MM.1S (cell line): ENCODE results near the gene GOLPH3.

Experiments
- EZH2 ChIP-seq: fragments of 300-600 bp; sonication (generic); optimal IDR thresholded peaks from 2 replicates; pipeline ENCODE3; 2017; ENCODE audit warnings: low read depth, mild to moderate bottlenecking, antibody characterized with exemption, low read length, mixed read lengths
- EZH2phosphoT487 ChIP-seq: fragments of 300-600 bp; sonication (generic); IDR thresholded peaks from 2 replicates; pipeline ENCODE4 v1.6.1; 2018; ENCODE audit warnings: antibody characterized with exemption, low read length
- TF ChIP-seq, protein P1 (sequence below): fragments of 300-600 bp; sonication (generic); IDR thresholded peaks from 2 replicates; pipeline ENCODE4 v1.5.1; 2016; ENCODE audit warnings: antibody characterized with exemption, low read length, mixed read lengths

DNA sequence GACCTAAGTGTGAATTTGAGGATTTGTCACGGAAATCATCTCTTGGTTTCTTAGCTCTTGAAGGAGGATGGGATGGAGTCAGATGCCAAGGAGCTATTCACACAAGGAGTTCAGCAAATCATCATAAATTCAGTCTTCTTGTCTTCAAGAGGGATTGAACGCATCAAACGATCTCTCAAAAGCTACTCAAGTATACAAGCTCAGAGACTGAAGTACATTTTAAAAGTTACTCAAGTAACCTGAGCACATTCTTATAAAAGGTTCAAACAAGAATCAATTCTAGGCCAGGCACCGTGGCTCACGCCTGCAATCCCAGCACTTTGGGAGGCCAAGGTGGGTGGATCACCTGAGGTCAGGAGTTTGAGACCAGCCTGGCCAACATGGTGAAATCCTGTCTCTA, 21.1 kb upstream of the GOLPH3 start:
- TF ChIP-seq, protein P1, sequence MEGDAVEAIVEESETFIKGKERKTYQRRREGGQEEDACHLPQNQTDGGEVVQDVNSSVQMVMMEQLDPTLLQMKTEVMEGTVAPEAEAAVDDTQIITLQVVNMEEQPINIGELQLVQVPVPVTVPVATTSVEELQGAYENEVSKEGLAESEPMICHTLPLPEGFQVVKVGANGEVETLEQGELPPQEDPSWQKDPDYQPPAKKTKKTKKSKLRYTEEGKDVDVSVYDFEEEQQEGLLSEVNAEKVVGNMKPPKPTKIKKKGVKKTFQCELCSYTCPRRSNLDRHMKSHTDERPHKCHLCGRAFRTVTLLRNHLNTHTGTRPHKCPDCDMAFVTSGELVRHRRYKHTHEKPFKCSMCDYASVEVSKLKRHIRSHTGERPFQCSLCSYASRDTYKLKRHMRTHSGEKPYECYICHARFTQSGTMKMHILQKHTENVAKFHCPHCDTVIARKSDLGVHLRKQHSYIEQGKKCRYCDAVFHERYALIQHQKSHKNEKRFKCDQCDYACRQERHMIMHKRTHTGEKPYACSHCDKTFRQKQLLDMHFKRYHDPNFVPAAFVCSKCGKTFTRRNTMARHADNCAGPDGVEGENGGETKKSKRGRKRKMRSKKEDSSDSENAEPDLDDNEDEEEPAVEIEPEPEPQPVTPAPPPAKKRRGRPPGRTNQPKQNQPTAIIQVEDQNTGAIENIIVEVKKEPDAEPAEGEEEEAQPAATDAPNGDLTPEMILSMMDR, result no peak
- TF ChIP-seq EZH2 (no peak), EZH2phosphoT487 (no peak)
